Suprapubic skin (tissue), 3 donors: Measurements from ENCODE around the gene PLAAT4.

Experiments used
- CTCF ChIP-seq, 2 donors: fragments of 200-600 bp in 1 of 2; fragments of 450-650 bp in 1 of 2; sonication (generic) in 1 of 2; IDR thresholded peaks; one replicate each; pipeline ENCODE4 v1.5.1; 2016 to 2019; ENCODE audit warnings: antibody characterized with exemption in 2 of 2, mild to moderate bottlenecking in 1 of 2, moderate library complexity in 1 of 2
- POLR2A ChIP-seq, 2 donors: fragments of 450-650 bp; IDR thresholded peaks; one replicate each; pipeline ENCODE4 v1.6.1; 2017; ENCODE audit warnings: antibody characterized with exemption in 2 of 2, mild to moderate bottlenecking in 2 of 2, moderate library complexity in 2 of 2

GRCh38 chr11:63488789-63489188 is 47.8 kb upstream of the PLAAT4 start:
- TF ChIP-seq POLR2A (IDR thresholded peaks at IDR 0.05) (no peak), CTCF (IDR thresholded peaks at IDR 0.05) (no peak)
